Uterus (tissue), 4 donors: ENCODE data around the gene MCM3AP. TPM values are rescaled to one million over a fixed set of nuclear protein-coding genes. Genes with fewer than 3 reads are reported as not detected.

ENCODE experiments used
- DNase-seq, 2 donors: peaks; one replicate each; pipeline ENCODE4 v3.0.0-alpha.2; 2019 to 2020
- H3K27ac ChIP-seq, 2 donors: fragments of 200-600 bp; sonication (generic); 1 replicate in 1 of 2; 2 replicates in 1 of 2; pipeline ENCODE4 v1.5.1; 2016 to 2018
- H3K27me3 ChIP-seq, 2 donors: fragments of 200-600 bp; sonication (generic); one replicate each; pipeline ENCODE4 v1.5.1; 2018 to 2019; ENCODE audit warnings: control low read depth in 1 of 2
- H3K36me3 ChIP-seq, 2 donors: fragments of 200-600 bp; sonication (generic); one replicate each; pipeline ENCODE4 v1.5.1; 2019; ENCODE audit warnings: control low read depth in 1 of 2
- H3K4me1 ChIP-seq, 2 donors: fragments of 200-600 bp; sonication (generic); one replicate each; pipeline ENCODE4 v1.5.1; 2018 to 2019; ENCODE audit warnings: control low read depth in 1 of 2
- H3K4me3 ChIP-seq, 2 donors: fragments of 200-600 bp; sonication (generic); 1 replicate in 1 of 2; 2 replicates in 1 of 2; pipeline ENCODE4 v1.5.1; 2018 to 2019; ENCODE audit warnings: mild to moderate bottlenecking in 1 of 2
- H3K9me3 ChIP-seq, 2 donors: fragments of 200-600 bp; sonication (generic); one replicate each; pipeline ENCODE4 v1.5.1; 2019; ENCODE audit warnings: control low read depth in 1 of 2
- CTCF ChIP-seq, 4 experiments: fragments of 200-600 bp in 2 of 4; fragments of 450-650 bp in 2 of 4; sonication (generic) in 2 of 4; IDR thresholded peaks; one replicate each; pipeline ENCODE4 v1.5.1; 2016 to 2019; ENCODE audit warnings: antibody characterized with exemption in 4 of 4, mild to moderate bottlenecking in 2 of 4, moderate library complexity in 1 of 4
- POLR2A ChIP-seq, 2 donors: fragments of 450-650 bp; IDR thresholded peaks; one replicate each; pipeline ENCODE4 v1.6.1; 2016; ENCODE audit warnings: antibody characterized with exemption in 2 of 2, mild to moderate bottlenecking in 1 of 2, moderate library complexity in 1 of 2
- intact Hi-C: fragments of 100-400 bp; cut with DNase I; formaldehyde crosslinking; loops from one replicate; pipeline ENCODE4 v1.15.1; 2023; ENCODE audit warnings: low total_unique reads
- total RNA-seq, 4 donors: library from RNA; depleted of rRNA in 3 of 4; stranded (reverse); fragments of >200 nt in 3 of 4; gene quantifications; one replicate each; pipeline versions ENCODE4 v1.1.0 to v1.2.4, GENCODE V29; 2014 to 2023
- donor health status: DM: yes; HTN: yes; CAD: no.

Gene MCM3AP
- total RNA-seq, 4 donors from 2014 or later, result 24.1 to 128 (median 93.2) TPM

DNA sequence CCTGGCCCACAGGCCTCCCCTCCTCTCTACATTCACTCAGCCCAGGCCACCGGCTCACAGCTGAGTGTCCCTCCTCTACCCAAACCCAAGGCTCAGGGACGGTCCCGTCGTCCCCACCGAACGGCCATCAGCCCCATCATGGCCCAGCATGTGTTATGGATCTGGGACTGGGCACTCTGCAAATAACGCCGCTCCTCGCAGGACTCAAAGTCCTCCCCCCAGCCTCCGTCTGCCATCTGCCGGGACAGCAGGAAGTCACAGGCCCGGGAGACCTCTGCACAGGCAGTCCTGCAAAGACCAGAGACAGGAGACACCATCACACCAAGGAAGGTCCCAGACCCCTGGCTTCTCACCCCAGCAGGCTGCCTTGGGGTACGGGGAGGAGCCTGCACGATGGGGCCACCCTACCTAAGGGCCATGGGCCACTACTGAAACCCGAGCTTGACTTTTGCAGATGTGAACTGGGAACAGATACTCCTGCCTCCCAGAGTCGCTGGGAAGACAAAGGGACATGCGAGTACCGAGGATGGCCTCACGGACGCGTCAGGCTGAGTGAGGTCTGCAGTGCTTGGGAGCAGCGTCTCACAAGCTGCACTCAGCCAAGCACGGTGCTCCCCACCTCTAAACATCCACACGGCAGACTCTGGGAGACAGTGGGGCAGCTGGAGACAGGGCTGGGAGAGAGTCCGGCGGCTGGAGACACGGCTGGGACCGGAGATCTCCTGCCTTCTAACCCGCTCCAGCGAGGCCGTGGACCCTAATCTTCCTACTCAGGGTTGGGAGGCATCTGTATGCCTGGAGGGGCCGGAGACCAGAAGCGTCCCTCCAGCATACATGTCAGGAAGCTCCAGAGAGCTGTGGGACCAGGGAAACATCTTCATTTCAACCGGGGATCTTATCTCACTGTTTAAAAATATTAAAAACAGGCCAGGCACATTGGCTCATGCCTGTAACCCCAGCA, 90.8 kb downstream of the MCM3AP start:
- TF ChIP-seq POLR2A (IDR thresholded peaks at IDR 0.05) (no peak), CTCF (IDR thresholded peaks at IDR 0.05) (no peak)
- Histone ChIP-seq H3K27ac (no peak overlapping the region), H3K9me3 (no peaks in the 10 kb centered on the region), H3K4me1 (no peaks in the 10 kb centered on the region), H3K27me3 (no peaks in the 10 kb centered on the region), H3K4me3 (no peak overlapping the region), H3K36me3 (no peaks in the 10 kb centered on the region)
- DNase-seq, result peak; percentile 11 to 12
- intact Hi-C loops, result no loop called here

DNA sequence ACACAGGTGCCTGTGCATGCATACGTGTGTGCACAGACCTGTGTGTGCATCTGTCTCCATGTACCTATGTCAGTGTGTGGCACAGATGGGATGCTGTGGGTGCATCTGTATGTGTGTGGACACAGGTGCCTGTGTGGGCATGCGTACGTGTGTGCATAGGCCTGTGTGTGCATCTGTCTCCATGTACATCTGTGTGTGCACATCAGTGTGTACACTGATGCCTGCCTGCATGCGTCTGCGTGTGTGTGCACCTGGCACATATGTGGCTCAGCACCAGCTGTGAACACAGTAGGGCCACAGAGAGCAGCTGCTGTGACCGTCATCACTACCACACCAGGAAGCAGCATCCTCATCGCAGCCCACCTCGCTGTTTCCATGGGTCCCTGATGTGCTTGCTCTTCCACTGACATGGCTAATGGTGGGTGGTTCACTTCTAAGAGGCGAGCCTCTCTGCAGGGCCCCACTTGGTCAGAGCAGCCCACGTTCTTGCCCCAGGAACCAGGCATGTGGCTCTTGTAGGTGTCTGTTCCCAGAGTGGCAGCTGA, 91.5 kb downstream of the MCM3AP start:
- TF ChIP-seq CTCF (IDR thresholded peaks at IDR 0.05) (no peak), POLR2A (IDR thresholded peaks at IDR 0.05) (no peak)
- Histone ChIP-seq H3K27ac (no peak overlapping the region), H3K36me3 (no peaks in the 10 kb centered on the region), H3K4me3 (no peak overlapping the region), H3K4me1 (peaks cover 0 to 6% of the 10 kb centered on the region in 2 donors), H3K27me3 (no peaks in the 10 kb centered on the region), H3K9me3 (no peaks in the 10 kb centered on the region)
- DNase-seq, result no peak
- intact Hi-C loops, result no loop called here

DNA sequence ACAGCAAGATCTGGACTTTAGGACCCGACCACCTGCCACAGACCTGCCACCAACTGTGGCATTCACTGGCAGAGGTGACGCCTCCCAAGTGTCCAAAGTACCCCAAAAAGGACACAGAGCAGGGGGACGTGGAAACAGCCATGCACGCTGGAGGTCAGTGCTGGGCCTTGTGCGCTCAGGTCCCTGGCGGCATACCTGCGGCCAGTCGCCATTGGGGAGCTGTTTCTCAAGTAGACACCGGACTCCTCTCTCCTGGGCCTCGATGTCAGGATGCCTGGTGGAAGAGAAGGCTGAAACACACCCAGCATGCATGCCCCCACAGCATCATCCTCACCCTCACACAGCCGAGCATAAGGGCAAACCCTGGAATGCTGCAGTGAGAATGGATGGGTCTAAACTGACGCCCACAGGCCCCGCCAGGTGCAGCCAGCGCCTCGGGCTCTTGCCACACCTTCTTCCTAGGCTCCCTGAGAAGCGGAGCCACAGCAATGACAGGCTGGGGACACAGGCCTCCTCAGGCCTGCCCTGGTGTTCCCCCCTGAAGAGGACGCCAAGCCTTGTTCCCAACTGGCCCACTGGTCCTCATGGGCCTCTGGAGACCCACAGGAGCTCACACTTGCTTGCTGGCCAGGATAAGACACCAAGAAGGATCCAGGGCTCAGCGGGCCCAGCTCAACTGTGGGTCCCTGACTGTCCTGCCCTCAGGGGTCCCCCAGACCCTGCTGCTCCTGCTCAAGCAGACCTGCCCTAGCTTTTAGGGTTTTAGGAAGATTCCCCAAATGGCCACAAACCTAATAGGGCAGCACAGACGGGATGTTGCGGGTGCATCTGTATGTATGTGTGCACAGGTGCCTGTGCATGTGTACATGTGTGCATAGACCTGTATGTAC, 93.5 kb downstream of the MCM3AP start:
- Histone ChIP-seq H3K27ac (no peak overlapping the region), H3K4me1 (peaks cover 0 to 6% of the 10 kb centered on the region in 2 donors), H3K4me3 (no peak overlapping the region), H3K9me3 (no peaks in the 10 kb centered on the region), H3K36me3 (no peaks in the 10 kb centered on the region), H3K27me3 (no peaks in the 10 kb centered on the region)
- no peak for DNase-seq
- no peak for TF ChIP-seq CTCF (IDR thresholded peaks at IDR 0.05)
- intact Hi-C loops, result no loop called here

DNA sequence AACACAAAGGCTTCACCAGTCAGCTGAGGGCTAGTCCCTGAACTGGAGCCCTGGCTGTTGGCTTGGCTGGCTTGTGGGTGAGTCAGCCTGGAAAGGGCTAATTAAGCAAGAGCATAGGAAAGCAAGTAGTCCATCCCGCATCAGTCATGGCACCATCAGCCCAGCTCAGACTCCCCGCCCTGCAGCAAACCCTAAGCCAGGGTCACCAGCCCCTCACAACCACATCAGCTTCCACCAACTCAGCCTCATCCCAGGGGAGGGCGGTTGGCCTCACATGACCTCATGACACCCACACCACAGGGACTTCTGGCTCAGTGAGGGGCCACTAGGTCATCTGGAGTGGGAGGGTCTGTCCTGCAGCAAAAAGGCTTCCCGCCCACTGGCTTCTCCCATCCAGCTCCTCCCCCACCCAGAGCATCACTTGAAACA, 94.1 kb downstream of the MCM3AP start:
- DNase-seq, result peak; percentile 25 to 58
- intact Hi-C loops, result no loop called here
- no peaks in the 10 kb centered on the region for H3K36me3 ChIP-seq

More for the DNA sequence above, 94.1 kb downstream of the MCM3AP start:
- H3K27me3 ChIP-seq, result no peaks in the 10 kb centered on the region
- H3K9me3 ChIP-seq, result no peaks in the 10 kb centered on the region
- no peak overlapping the region for H3K4me3 ChIP-seq
- TF ChIP-seq POLR2A (IDR thresholded peaks at IDR 0.05) (no peak), CTCF (IDR thresholded peaks at IDR 0.05) (no peak)
- H3K27ac ChIP-seq, result peak overlapping the region in 1 of 2 donors; percentile 47
- H3K4me1 ChIP-seq, result peaks cover 0 to 6% of the 10 kb centered on the region in 2 donors
